Tongue (tissue), 2 donors: ENCODE measurements around the gene PSMB2. TPM values are rescaled to one million over a fixed set of nuclear protein-coding genes. Genes with fewer than 3 reads are reported as not detected.
A peak's percentile ranks its signal among the peaks of the same experiment; 100 is the strongest.

ENCODE experiments used
- DNase-seq: peaks from one replicate; pipeline ENCODE4 v3.0.0-alpha.2; 2015
- total RNA-seq: library from RNA; depleted of rRNA; stranded (reverse); fragments of >200 nt; gene quantifications from one replicate; pipeline ENCODE4 v1.2.3, GENCODE V29; 2014

Gene PSMB2
- total RNA-seq, 1 donor from 2014 or later = 20.1 TPM

DNA sequence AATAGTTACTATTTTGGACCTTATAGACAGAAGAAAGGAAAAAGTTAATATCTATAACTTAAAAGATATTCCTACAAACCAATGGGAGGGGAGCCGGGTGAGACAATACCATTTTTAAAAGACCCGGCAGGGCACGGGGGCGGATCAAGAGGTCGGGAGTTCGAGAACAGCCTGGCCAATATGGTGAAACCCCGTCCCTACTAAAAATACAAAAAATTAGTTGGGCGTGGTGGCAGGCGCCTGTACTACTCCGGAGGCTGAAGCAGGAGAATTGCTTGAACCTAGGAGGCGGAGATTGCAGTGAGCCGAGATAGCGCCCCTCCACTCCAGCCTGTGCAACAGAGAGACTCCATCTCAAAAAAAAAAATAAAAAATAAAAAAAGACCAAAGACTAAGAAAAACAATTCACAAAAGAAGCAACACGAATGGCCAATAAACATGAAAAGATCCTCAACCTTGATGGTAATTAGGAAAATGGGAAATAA, 1.2 kb upstream of the PSMB2 start:
- DNase-seq = no peak

DNA sequence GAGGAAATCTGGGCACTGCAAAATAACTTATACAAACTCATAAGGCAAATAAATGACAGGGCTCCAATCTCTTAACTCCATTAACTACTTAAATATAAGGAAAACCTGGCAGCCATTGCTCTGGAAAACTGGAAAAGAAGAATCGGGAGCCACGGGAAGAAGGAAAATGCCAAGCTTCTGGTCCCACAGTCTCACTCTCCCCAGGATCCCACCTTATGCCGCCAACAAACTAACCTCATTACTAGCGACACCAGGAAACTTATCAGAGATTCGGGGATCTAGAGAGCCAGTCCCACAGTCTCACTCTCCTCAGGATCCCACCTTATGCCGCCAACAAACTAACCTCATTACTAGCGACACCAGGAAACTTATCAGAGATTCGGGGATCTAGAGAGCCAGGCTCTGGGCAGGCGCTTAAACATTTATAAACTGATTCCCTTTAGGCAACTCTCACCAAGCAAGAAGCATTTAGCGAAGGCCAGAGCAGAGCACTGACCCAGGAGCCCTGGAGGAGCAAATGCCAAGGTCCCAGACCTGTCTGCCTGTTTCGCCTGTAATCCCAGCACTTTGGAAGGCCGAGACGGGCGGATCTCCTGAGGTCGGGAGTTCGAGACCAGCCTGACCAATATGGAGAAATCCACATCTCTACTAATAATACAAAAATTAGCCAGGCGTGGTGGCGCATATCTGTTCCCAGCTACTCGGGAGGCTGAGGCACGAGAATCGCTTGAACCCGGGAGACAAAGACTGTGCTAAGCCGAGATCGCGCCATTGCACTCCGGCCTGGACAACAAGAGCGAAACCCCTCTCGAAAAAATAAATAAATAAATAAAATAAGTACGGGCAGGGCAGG, 720 bp downstream of the PSMB2 start:
- DNase-seq = no peak

DNA sequence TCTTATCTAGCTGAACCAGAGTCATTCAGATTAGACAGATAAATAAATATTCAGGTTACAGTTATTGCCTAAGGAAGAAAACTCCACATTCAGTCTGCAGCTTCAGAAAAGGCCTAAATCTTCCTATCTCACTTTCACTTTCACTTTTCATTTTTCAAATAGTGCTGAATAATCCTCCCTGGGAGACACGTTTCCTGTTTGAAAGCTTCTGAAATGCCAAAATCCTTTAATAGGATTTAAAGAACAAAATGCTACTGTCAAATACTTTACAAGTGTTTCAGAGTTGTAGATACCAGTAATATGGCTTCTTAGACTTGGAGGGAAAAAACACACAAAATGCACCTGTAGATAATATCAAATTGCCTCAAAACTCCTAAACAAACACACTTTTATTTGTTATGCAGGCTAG, 3.9 kb downstream of the PSMB2 start:
- DNase-seq = no peak

DNA sequence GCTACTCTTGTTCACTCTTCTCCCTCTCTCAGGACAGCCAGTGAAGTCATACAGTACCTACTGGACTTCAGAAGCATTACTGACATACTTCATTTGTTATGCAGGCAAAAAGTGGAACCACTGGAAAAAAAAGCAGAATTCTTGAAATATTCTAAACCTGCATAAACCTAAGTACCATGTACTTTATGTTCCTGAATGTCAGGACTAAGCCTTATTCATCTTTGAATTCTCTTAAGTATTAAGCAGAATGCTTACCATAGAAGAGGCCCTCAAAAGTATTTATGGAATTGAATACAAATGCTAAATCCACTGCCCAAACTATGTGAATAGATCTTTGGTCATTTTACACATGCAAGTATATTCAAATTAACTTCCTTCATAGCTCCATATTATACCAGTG, 7.8 kb downstream of the PSMB2 start:
- no peak for DNase-seq

DNA sequence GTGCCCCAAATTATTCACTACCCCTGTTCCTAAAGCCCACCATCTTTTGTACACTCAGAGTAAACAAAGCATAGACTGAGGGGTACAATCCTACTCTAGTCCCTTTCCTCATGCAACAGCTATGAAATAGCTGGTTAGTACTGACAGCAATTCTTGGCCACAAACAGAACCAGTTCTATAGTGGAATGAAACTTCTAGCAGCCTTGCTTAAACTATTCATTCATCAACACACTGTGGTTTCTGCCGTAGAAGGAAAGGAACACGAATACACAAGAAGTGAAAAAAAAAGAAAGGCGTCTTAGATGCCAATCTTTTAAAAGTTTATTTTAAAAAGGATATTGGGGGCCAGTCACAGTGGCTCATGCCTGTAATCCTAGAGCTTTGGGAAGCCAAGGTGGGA, 9.9 kb downstream of the PSMB2 start:
- DNase-seq = no peak

DNA sequence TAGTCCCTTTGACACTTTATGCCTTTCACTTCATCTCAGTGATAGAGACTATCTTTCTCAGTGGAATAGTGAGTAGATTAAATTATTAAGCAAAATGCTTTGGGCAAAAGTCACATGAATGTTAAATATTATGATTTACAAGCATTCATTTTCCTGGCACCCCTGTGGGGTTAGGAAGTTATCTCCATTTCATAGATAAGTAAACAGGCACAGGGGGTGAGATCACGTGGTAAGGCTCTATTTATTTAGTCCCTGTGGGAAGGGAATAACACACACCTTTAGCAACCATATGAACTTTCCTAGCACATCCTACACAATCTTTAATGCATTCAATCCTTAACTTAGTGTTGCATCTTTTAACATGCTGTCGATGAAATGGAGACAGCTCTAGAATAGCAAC, 12.3 kb downstream of the PSMB2 start:
- no peak for DNase-seq

DNA sequence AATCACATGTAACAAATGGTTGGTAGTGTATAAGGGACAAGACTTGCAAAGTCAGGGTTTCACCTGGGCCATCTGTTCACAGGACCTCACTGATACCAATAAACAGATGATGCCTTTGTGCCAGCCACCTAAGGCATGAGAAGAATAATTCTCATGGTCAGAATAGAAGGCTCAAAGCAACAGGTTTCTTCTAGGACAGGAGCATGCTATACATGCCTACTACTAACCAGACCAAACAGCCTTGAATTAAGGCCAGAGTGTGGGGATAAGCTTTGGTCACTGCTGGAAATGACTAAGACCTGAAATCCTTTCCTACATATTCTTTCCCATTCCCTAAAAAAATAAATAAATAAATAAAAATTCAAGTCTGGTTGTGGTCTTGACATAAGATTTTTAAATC, 17.5 kb downstream of the PSMB2 start:
- no peak for DNase-seq

DNA sequence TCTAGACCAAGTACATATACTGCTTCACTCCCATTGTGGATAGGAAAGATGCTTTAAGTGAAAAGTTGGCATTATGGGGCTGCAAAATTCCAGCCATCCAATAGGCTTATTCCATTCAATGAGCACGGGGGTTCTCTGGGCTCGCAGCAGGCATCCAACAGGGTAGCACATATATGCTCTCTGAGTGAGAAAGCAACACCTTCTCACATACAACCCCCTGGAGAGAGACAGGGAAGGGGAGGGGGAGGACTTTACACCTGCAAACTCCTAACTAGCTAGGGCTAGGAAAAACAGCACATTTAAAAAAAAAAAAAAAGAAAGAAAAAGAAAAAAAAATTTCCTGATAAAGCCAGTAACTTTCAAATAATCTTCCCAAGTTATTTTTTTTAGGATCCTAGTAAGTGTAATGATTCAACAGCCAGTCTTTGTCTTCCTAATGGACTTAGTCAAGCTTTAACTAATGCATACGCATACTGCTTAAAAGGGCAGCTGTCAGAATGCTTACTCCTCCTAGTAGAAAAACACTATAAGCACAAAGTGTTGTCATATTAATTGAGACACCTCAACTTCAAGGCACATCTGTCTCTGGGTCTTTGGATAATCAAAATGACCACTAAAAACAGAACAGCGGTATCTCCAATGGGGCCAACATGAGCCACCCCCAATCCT, 18.7 kb downstream of the PSMB2 start:
- DNase-seq = no peak

DNA sequence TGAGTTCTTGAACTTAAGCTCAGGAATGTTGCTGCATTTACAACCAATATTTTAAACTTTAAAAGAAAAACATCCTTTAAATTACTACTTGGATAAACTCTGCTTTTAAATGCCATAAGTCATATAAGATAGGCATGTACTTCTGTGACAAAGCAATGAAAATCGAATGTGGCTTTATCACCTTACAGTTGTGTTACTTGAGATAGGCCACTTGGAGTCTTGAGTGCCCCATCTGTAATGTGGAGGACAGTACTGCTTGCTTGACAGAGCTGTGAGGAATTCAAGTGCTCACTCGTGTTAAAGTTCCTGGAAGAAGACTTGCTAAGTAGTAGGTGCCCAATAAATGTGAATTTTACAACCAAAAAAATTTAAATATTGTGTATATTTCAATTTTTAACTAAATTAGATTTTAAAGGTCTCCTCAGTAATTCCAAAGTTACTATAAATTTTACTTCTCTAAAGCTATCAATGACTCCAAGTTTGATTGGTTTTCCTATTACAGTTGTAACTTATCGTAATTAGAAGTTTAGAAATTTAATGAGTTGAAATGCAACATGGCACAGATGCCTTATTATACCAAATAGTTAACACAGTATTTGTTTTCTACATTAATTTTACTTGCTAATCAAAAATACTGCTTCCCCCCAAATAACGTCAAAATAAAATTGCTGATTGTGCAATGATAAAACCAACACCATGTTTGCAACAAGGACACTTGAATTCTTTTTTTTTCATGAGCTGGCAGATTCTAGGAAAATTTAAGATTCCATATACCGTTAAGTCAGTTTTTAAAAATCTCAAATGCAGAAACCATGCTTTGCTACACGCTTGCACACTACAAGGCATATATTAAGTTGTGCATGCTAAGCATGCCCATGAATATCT, 21.8 kb downstream of the PSMB2 start:
- DNase-seq = no peak

DNA sequence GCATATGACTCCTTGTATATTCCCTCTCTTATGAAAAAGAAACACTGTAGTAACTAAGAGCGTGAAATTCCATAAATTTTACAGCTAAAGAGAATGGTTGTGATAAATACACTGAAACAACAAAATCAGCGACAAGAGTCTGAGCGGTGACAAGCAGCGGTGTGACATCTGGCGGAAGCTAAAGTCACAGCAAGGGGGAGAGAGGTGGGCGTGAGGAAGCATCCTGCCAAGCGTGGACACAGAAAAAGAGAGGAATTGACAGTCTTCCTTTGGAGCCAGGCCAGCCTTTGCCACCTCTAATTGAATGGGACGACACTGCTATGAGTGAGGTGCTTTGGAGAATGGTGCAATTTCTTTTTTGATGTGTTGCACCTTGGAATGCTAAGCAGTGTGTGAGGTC, 25.9 kb downstream of the PSMB2 start:
- DNase-seq = no peak

DNA sequence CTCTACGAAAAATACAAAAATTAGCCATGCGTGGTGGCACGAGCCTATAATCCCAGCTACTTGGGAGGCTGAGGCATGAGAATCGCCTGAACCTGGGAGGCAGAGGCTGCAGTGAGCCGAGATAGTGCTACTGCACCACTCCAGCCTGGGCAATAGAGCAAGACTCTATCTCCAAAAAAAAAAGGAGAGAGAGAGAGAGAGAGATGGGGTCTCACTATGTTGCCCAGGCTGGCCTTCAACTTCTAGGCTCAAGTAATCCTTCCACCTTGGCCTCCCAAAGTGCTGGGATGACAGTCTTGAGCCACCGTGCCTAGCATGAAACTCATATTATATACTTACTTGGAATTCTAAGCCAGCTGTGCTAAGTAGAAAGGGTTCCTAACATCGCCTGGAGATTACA, 29.7 kb downstream of the PSMB2 start:
- no peak for DNase-seq

DNA sequence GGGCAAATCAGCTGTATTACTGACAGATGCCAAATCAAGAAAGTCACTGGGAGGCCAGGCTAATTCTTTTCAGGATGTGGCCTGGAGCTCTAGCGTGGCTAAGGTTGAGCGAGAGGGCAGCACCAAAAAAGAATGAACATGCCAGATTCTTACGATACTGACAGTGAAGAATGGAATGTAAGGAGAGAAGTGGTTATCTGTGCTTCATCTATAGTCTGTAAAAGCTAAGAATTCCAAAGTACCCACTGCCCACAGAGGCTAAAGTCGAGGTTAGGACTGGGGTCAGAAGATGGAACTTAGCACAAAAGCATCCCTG, 35.5 kb downstream of the PSMB2 start:
- no peak for DNase-seq

DNA sequence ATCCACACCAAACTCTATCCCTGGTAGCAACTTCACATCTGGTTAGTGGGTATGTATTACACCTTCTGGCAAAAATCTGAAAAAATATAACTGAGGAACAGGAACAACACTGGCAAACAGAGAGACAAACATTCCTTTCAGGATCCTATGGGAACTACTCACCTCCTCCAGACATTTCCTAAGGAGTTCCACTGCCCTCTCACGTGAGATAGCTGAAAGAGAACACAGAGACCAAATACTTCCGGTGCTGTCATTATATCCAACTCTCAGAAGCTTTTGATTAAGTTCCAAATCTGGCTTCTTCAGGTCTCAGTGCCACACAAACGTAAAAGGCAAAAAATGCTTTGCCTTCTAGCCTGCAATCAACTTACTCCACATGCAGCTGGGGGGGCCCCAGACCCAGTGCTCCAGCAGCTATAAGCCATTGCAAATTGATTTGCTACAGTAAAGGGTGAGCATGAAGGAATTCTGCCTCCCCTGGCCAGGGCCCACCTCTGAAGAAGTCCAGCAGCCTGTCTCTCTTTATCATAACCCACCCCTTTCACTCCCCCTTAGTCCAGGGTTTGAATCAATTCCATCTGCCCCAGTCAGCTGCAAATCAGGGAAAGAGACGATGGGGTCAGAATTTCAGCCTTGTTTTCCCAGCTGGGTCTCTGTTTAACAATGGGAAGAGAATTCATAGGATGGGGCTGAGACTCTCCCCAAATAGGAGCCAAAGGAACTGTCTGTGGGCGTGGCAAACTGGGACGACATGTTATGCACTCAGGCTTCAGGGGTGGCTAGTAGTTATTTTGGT, 36.1 kb downstream of the PSMB2 start:
- DNase-seq = peak; percentile 35

DNA sequence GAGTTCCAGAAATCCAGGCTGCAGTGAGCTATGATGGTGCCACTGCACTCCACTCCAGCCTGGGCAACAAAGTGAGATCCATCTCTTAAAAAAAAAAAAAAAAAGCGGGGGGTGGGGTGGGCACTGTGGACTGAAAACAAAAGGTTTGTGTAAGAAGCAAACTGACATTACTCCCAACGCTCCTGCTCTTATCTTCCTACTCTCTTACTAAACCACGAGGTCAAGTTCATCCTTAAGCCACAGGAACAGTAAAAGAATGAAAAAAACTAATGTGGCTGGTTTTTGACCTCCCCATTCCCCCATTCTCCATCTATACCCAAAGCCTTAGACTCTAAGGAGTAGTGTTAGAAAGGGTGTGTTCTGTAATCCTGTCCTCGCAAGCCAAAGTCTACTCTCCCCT, 37.4 kb downstream of the PSMB2 start:
- DNase-seq = no peak

DNA sequence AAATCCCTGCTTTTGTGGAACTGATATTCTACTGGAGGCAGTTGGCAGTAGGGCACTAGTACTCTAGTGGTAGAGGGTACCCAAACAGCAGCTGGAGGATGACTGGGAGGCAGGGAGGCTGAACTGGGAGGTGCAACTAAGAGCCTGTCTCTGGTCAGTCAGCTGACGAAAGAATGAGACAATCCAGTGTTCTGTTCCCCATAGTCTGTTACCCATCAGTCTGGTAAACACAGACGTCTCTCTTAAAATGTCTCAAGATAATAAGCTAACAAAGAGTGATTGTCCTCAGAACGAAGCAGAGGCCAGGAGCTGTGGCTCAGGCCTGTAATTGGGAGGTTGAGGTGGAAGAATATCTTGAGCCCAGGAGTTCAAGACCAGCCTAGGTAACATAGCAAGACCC, 37.9 kb downstream of the PSMB2 start:
- DNase-seq = no peak

DNA sequence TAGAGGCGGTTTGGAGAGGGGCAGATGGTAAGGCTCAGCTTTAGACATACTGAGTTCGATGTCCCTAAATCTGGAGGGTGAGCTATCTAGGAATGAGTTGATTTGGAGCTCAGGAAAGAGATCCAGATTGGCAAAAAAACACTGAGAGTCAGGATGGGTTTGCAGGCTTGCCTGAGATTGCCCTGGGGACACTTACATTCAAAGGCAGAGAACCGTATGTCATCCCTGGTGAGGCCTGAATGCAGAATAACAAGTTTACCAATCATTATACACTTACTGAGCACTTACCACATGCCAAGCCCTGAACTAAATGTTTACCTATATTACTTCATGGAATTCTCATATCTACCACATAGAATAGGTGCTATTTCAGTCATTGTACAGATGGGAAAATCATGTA, 40.7 kb downstream of the PSMB2 start:
- DNase-seq = no peak

DNA sequence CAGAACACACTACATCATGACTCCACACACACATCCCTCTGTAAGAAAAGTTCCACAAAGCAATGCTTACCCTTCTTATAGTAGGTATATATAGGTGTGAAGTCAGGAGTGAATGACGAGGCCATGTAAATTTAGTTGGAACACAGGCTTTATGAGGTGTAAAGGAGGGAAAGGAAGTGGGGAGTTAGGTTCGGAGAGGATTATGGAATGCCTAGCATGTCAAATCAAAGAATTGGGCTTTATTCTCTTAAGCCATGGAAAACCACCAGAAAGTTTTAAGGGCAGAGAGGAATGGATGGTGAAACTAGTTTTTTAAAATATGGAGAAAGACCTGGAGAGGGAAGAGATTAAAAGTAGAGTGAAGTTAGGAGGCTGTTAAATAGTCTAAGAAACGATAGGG, 41.9 kb downstream of the PSMB2 start:
- DNase-seq = no peak

DNA sequence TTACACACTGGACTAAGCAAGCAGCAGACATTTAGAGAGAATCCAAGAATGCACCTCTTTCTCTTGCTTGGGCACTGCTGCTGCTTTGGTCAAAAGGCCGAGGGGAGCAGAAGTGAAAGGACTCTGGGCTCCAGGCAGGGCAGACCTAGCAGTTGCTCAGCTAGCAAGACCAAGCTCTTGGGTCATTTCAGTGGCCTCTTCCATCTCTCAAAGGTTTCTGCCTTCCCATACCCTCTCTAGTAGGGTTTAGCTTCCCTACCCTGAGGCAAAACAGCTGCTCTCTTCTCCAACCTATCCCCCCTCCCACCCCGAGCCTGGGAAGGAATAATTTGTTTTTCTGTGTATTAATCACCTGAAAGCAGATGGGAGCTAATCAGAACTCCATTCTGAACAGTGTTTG, 42.4 kb downstream of the PSMB2 start:
- no peak for DNase-seq

DNA sequence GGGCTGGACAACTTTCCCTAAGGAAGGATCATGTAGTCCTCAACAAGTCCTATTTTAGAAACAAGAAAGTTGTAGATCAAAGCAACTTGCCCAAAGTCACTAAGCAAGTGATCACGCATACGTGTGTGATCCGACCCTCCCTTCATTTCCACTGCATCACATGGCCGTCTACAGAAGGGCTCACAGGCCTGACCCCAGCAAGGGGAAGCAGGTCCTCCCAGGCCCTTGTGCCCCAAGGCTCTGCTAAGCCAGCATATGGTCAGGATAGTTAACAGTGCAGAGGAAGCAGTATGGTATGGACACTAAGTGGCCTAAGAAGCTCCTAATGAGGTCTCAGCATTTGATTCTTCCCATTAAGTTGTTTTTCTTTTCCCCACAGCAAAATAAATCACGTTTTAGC, 43.5 kb downstream of the PSMB2 start:
- DNase-seq = no peak

DNA sequence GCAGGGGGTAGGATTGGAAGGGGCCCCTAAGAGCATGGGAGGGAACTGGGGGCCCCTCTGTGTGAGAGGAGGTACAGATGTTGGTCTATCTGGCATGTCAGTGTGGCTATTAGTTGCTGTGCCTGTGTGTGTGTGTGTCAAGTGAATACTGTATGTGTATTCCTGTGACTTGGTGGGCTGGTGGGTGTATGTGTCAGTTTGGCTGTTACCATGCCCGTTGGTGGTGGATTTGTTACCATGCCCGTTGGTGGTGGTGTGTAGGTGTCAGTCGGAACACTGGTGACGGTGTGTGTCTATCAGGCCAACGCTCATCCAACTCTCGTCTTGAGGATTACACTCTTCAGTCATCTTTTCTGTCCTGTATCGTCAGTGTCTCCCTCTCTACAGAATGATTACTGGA, 45.6 kb downstream of the PSMB2 start:
- no peak for DNase-seq

DNA sequence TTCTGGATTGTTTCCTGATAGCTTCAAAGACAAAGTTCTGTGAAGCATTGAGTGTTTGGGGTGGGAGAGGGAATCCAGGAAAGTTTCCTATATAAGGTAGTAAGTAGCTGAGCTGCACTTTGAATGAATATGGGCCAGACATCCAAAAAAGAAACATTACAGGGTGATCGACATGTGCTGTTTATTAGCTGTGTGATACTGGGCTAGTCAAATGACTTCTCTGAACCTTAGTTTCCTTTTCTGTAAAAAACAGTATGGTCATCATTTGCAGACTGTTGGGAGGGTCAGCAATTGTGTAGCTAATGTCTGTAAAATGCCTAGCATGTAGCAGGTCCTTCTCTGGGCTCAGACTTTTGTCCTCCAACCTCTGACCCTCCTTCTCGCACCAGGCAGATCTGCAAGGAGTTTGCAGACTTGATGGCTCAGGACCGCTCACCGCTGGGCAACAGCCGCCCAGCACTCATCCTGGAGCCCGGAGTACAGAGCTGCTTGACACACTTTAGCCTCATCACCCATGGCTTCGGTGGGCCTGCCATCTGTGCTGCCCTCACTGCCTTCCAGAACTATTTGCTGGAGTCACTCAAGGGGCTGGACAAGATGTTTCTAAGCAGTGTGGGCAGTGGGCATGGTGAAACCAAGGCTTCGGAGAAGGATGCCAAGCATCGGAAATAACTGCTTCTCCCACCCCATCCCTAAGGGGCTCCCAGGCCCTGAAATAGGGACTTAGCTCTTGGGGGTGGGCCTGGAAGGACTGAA, 47.1 kb downstream of the PSMB2 start:
- DNase-seq = no peak
